Fibroblast of lung (primary cell): ENCODE data around the gene HCN2. TPM values are rescaled to one million over a fixed set of nuclear protein-coding genes. Genes with fewer than 3 reads are reported as not detected.
"Not testable (repeated sequence)": the region's sequence is repeated elsewhere in the genome, so short reads cannot be mapped to it uniquely, and the experiment has no call there.

ENCODE experiments used
- DNase-seq, 2 donors: peaks; one replicate each; pipeline versions ENCODE4 v3.0.0 to v3.0.0-alpha.2; 2010; ENCODE audit warnings: low read depth in 2 of 2
- H2AFZ ChIP-seq: 2 replicates; pipeline ENCODE4 v1.5.1; 2012; ENCODE audit warnings: low read length, control low read depth, inconsistent platforms
- H3K27ac ChIP-seq: 2 replicates; pipeline ENCODE4 v1.5.1; 2011; ENCODE audit warnings: low read length, control low read depth; ENCODE audit not compliant: insufficient read depth
- H3K27me3 ChIP-seq: 2 replicates; pipeline ENCODE4 v1.5.1; 2011; ENCODE audit warnings: mild to moderate bottlenecking, low read length; ENCODE audit not compliant: control insufficient read depth, insufficient read depth
- H3K36me3 ChIP-seq: 2 replicates; pipeline ENCODE4 v1.5.1; 2011; ENCODE audit warnings: low read length; ENCODE audit not compliant: control insufficient read depth, insufficient read depth
- H3K4me1 ChIP-seq: 2 replicates; pipeline ENCODE4 v1.5.1; 2011; ENCODE audit warnings: low read length; ENCODE audit not compliant: control insufficient read depth, insufficient read depth; ENCODE audit errors: extremely low read depth
- H3K4me2 ChIP-seq: 2 replicates; pipeline ENCODE4 v1.5.1; 2011; ENCODE audit warnings: low read length, control low read depth; ENCODE audit not compliant: insufficient read depth; ENCODE audit errors: extremely low read depth
- H3K4me3 ChIP-seq, 4 experiments: fragments of 200-600 bp in 1 of 4; sonication (generic) in 1 of 4; replicated peaks in 1 of 4; 2 replicates each; pipeline ENCODE4 v1.5.1; 2011 to 2016; ENCODE audit warnings: low read length in 4 of 4, low read depth in 3 of 4, mild to moderate bottlenecking in 3 of 4, control low read depth in 2 of 4, inconsistent platforms in 1 of 4, mixed read lengths in 1 of 4; ENCODE audit not compliant: insufficient read depth in 1 of 4; ENCODE audit errors: control extremely low read depth in 1 of 4
- H3K79me2 ChIP-seq: 2 replicates; pipeline ENCODE4 v1.5.1; 2012; ENCODE audit warnings: mild to moderate bottlenecking, low read length, inconsistent platforms; ENCODE audit not compliant: control insufficient read depth, insufficient read depth
- H3K9ac ChIP-seq: 2 replicates; pipeline ENCODE4 v1.5.1; 2011; ENCODE audit warnings: mild to moderate bottlenecking, low read length, control low read depth; ENCODE audit not compliant: insufficient read depth
- H3K9me3 ChIP-seq: 2 replicates; pipeline ENCODE4 v1.5.1; 2012; ENCODE audit warnings: low read depth, low read length; ENCODE audit not compliant: control insufficient read depth, insufficient read depth
- H4K20me1 ChIP-seq: 2 replicates; pipeline ENCODE4 v1.5.1; 2011; ENCODE audit warnings: low read length; ENCODE audit not compliant: control insufficient read depth, insufficient read depth; ENCODE audit errors: extremely low read depth
- CTCF ChIP-seq, 2 donors: IDR thresholded peaks in 1 of 2; conservative IDR thresholded peaks in 1 of 2; 1 replicate in 1 of 2; 2 replicates in 1 of 2; pipeline ENCODE4 v1.5.1; 2011 to 2012; ENCODE audit warnings: low read length in 2 of 2, control low read depth in 1 of 2, inconsistent platforms in 1 of 2, low read depth in 1 of 2, mild to moderate bottlenecking in 1 of 2
- EZH2 ChIP-seq: IDR thresholded peaks from 2 replicates; pipeline ENCODE4 v1.5.1; 2012; ENCODE audit warnings: low read length, control low read depth, mild to moderate bottlenecking; ENCODE audit errors: missing control alignments
- polyA plus RNA-seq, 2 donors: library from polyadenylated mRNA; depleted of rRNA in 1 of 2; stranded (reverse) in 1 of 2; unstranded in 1 of 2; fragments of >200 nt; gene quantifications; 2 replicates each; pipeline ENCODE4 v1.2.1, GENCODE V29; 2011 to 2012; ENCODE audit warnings: missing spikeins in 1 of 2
- total RNA-seq: library from RNA; depleted of rRNA; stranded (reverse); fragments of >200 nt; gene quantifications from 2 replicates; pipeline ENCODE4 v1.2.1, GENCODE V29; 2014

HCN2 gene
- total and polyA plus RNA-seq, 2 donors (not counting 1 experiment from before 2014, with no cell fraction given), result 0.49 to 0.50 TPM

DNA sequence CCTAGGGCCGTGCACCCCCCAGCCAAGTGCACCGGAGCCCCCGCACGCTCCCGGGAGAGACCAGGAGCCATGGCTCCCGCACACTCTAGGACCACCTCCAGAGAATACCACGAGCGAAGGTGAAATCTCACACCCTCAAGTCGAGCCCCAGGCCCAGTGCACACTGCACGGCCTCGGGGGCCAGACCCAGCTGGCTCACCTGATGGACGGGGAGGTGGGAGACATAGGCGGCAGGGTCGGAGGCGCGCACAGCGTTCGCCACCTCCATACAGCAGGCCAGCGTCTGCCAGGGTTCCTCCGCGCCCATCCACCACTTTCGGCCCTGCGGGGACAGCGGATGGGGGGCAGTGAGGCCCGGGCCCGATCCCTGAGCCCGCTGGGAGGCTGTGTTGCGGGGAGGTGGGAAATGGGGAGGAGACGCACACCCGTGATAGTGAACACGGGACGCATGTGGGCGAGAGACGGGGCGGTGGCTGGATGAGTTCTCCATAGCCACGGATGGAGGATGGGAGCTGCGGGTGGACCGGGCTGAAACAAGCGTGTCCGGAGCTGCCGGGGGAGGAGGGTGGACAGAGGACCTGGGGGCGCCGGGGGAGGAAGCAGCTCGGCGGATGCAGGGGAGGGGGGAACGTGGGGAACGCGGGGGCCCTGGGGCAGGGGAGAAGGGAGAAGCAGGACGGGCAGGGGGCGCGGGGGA lies 30.6 kb downstream of the HCN2 start:
- Histone ChIP-seq H4K20me1 (no peaks in the 10 kb centered on the region), H3K9me3 (no peaks in the 10 kb centered on the region), H3K4me3 (no peak overlapping the region), H3K4me1 (no peaks in the 10 kb centered on the region), H3K9ac (no peak overlapping the region), H3K36me3 (peaks cover 13% of the 10 kb centered on the region), H3K27ac (no peak overlapping the region), H2AFZ (no peak overlapping the region), H3K79me2 (no peaks in the 10 kb centered on the region), H3K4me2 (no peak overlapping the region), H3K27me3 (no peaks in the 10 kb centered on the region)
- no peak for DNase-seq
- TF ChIP-seq EZH2 (no peak), CTCF (conservative IDR thresholded peaks at IDR 0.05 in 1 of 2, IDR thresholded peaks at IDR 0.05 in 1 of 2; ENCODE audit: low read depth in 1 of 2, low read length in 2 of 2) (no peak)

DNA sequence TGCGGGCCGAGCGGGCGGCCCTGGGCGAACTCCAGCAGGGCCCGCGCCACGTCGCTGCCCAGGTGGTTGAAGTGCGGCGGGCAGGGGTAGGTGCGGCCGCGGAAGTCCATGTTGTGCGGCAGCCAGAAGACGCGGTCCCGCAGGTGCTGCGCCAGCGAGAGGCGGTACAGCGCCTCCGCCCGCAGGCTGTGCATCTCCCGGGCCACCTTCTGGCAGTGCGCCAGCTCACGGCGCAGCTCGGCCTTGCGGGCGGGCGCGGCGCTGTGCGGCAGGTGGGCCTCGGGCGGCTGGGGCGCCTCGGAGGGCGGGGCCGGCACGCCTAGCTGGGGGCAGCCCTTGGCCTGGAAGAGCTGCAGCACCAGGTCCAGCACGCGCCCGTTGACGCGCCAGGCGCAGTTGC lies 31.5 kb downstream of the HCN2 start:
- not testable (repeated sequence) for H3K4me3 ChIP-seq, H3K4me2 ChIP-seq

GRCh38 chr19:621819-622218 lies 32.1 kb downstream of the HCN2 start:
- H3K4me1 ChIP-seq, result no peaks in the 10 kb centered on the region
- TF ChIP-seq EZH2 (no peak), CTCF (conservative IDR thresholded peaks at IDR 0.05 in 1 of 2, IDR thresholded peaks at IDR 0.05 in 1 of 2; ENCODE audit: low read depth in 1 of 2, low read length in 2 of 2) (no peak)
- H3K4me3 ChIP-seq, result no peak overlapping the region
- no peaks in the 10 kb centered on the region for H3K27me3 ChIP-seq
- no peak overlapping the region for H3K9ac ChIP-seq
- no peaks in the 10 kb centered on the region for H3K79me2 ChIP-seq
- H4K20me1 ChIP-seq, result no peaks in the 10 kb centered on the region
- H3K9me3 ChIP-seq, result no peaks in the 10 kb centered on the region
- no peak overlapping the region for H3K27ac ChIP-seq
- DNase-seq, result no peak
- no peak overlapping the region for H2AFZ ChIP-seq
- H3K4me2 ChIP-seq, result no peak overlapping the region
- H3K36me3 ChIP-seq, result peaks cover 13% of the 10 kb centered on the region

More for the DNA sequence above, 31.5 kb downstream of the HCN2 start:
- peaks cover 13% of the 10 kb centered on the region for H3K36me3 ChIP-seq
- not testable (repeated sequence) for H4K20me1 ChIP-seq, H3K27me3 ChIP-seq, H3K9ac ChIP-seq, H3K27ac ChIP-seq, DNase-seq, H3K9me3 ChIP-seq, H2AFZ ChIP-seq, H3K4me1 ChIP-seq, H3K79me2 ChIP-seq
